ENCODE results near the gene ZNF536. TPM values are rescaled to one million over a fixed set of nuclear protein-coding genes. Genes with fewer than 3 reads are reported as not detected.

ZNF536 gene
- total and polyA plus RNA-seq, 2 of the 4 experiments (the other 2 are of a cell fraction) = not detected

- TF ChIP-seq FOS (IDR thresholded peaks at IDR 0.05; ENCODE audit: low read depth, low read length) (no peak), ELK1 (IDR thresholded peaks at IDR 0.05; ENCODE audit: borderline replicate concordance, low read depth, low read length) (no peak), MXI1 (IDR thresholded peaks at IDR 0.05; ENCODE audit: borderline replicate concordance, low read depth, low read length) (no peak), MAZ (IDR thresholded peaks at IDR 0.05; ENCODE audit: borderline replicate concordance, low read depth, low read length) (no peak), RFX5 (IDR thresholded peaks at IDR 0.05; ENCODE audit: low read depth, low read length) (no peak), SMC3 (IDR thresholded peaks at IDR 0.05; ENCODE audit: low read depth, low read length) (no peak), NFE2L2 (IDR thresholded peaks at IDR 0.05; ENCODE audit: low read depth, low read length) (no peak), CHD1 (IDR thresholded peaks at IDR 0.05; ENCODE audit: low read depth, low read length) (no peak), CTCF (conservative IDR thresholded peaks at IDR 0.05; ENCODE audit: low read depth, low read length) (no peak), USF2 (IDR thresholded peaks at IDR 0.05; ENCODE audit: low read depth, low read length) (no peak), BHLHE40 (IDR thresholded peaks at IDR 0.05; ENCODE audit: low read depth, low read length) (no peak), RAD21 (IDR thresholded peaks at IDR 0.05; ENCODE audit: low read length) (no peak), POLR2A (IDR thresholded peaks at IDR 0.05; ENCODE audit: low read depth, low read length) (no peak), RCOR1 (IDR thresholded peaks at IDR 0.05; ENCODE audit: insufficient replicate concordance, low read length) (no peak), MAFK (IDR thresholded peaks at IDR 0.05; ENCODE audit: low read depth, low read length) (no peak), CEBPB (IDR thresholded peaks at IDR 0.05; ENCODE audit: low read depth, low read length) (no peak)
- ChIA-PET POLR2A (ENCODE audit: unreplicated experiment) (no interaction called here), CTCF (no interaction called here)
- WGBS, 2 experiments (ENCODE audit: extremely low coverage in 2 of 2, insufficient read length in 1 of 2) = 20% methylated on average over 1 of the region's 6 CpGs; no CpG with 5 or more reads in 1 of the 2 experiments
- H2AK5ac ChIP-seq (ENCODE audit: low read depth, low read length) = no peak overlapping the region
- no peak overlapping the region for H3K14ac ChIP-seq (replicated peaks; ENCODE audit: low read depth, low read length)
- no peak overlapping the region for H4K5ac ChIP-seq (ENCODE audit: low read depth, low read length)
- H2AFZ ChIP-seq (replicated peaks; ENCODE audit: low read length, poor library complexity) = no peak overlapping the region
- H4K8ac ChIP-seq (ENCODE audit: low read depth in 2 of 2, low read length in 2 of 2) = no peak overlapping the region
- in situ Hi-C loops (cut with MboI; ENCODE audit: low sequenced_read_pairs) (no loop called here), intact Hi-C loops (cut with micrococcal nuclease) (no loop called here), dilution Hi-C loops (cut with HindIII; ENCODE audit: low sequenced_read_pairs, unreplicated experiment) (no loop called here)
- no peak overlapping the region for H3K4me3 ChIP-seq (ENCODE audit: insufficient read depth, low read depth, low read length)
- H3K36me3 ChIP-seq (ENCODE audit: control insufficient read depth, insufficient read depth, low read length) = no peaks in the 10 kb centered on the region
- no peak for ATAC-seq (ENCODE audit: low read depth)
- peaks cover 46% of the 10 kb centered on the region for H3K9me3 ChIP-seq (ENCODE audit: control insufficient read depth, insufficient read depth, low read length)
- no peak overlapping the region for H2BK15ac ChIP-seq (ENCODE audit: low read depth, low read length)
- H4K91ac ChIP-seq (ENCODE audit: insufficient read depth, low read depth, low read length) = no peak overlapping the region
- H2BK5ac ChIP-seq (ENCODE audit: low read depth, low read length, poor library complexity, severe bottlenecking) = no peak overlapping the region
- H3K27ac ChIP-seq (ENCODE audit: insufficient read depth, low read length) = no peak overlapping the region
- no peak overlapping the region for H2BK20ac ChIP-seq (ENCODE audit: low read depth, low read length)
- no peaks in the 10 kb centered on the region for H3K9me1 ChIP-seq (ENCODE audit: insufficient read depth, low read length)
- H3K4me2 ChIP-seq (ENCODE audit: low read depth, low read length) = no peak overlapping the region
- H3K18ac ChIP-seq (ENCODE audit: low read depth, low read length) = no peak overlapping the region
- H2BK120ac ChIP-seq (ENCODE audit: low read depth, low read length) = no peak overlapping the region
- no peaks in the 10 kb centered on the region for H3K79me1 ChIP-seq (ENCODE audit: low read depth in 1 of 2, low read length in 2 of 2)
- no peak overlapping the region for H3K56ac ChIP-seq (ENCODE audit: extremely low read depth, insufficient read depth, low read length)
- no peak overlapping the region for H3K9ac ChIP-seq (ENCODE audit: low read depth, low read length)
- H3K4ac ChIP-seq (ENCODE audit: low read depth, low read length) = no peak overlapping the region
- no peak for DNase-seq
- no peaks in the 10 kb centered on the region for H4K20me1 ChIP-seq (ENCODE audit: insufficient read depth, low read length)
- H3K23ac ChIP-seq (ENCODE audit: low read depth, low read length) = no peak overlapping the region
- H2AK9ac ChIP-seq (replicated peaks; ENCODE audit: low read depth, low read length, poor library complexity) = no peak overlapping the region
- no TSS peak for BruUV-seq (replicated peaks)
- H3K27me3 ChIP-seq (ENCODE audit: control insufficient read depth, insufficient read depth, low read length) = no peaks in the 10 kb centered on the region
- no peaks in the 10 kb centered on the region for H3K4me1 ChIP-seq (ENCODE audit: control insufficient read depth, insufficient read depth, low read length)
Observed at GRCh38 chr19:30428092-30428680, 56.0 kb downstream of the ZNF536 start.

Measured in IMR-90 (cell line).